DOHH2 (cell line): Measurements from ENCODE around the gene RAB31.

Experiments
- H3F3A ChIP-seq: fragments of 200-600 bp; sonication (generic), shearing (Covaris generic); 2 replicates; pipeline ENCODE4 v1.6.0; 2016; ENCODE audit warnings: antibody characterized with exemption, mild to moderate bottlenecking; ENCODE audit not compliant: control insufficient read depth, insufficient read depth
- H3K27ac ChIP-seq: fragments of 200-600 bp; sonication (generic); 2 replicates; pipeline ENCODE4 v1.5.1; 2014; ENCODE audit warnings: low read depth, mild to moderate bottlenecking, low read length, moderate library complexity
- H3K27me3 ChIP-seq: fragments of 200-600 bp; sonication (generic); 2 replicates; pipeline ENCODE4 v1.6.1; 2014; ENCODE audit warnings: mild to moderate bottlenecking, low read length, mixed read lengths; ENCODE audit not compliant: control insufficient read depth
- H3K36me3 ChIP-seq: fragments of 200-600 bp; sonication (generic); 2 replicates; pipeline ENCODE4 v1.6.1; 2014; ENCODE audit warnings: mild to moderate bottlenecking, low read length, moderate library complexity, mixed read lengths; ENCODE audit not compliant: control insufficient read depth
- H3K4me1 ChIP-seq: fragments of 200-600 bp; sonication (generic); 2 replicates; pipeline ENCODE4 v1.6.1; 2014; ENCODE audit warnings: mild to moderate bottlenecking, low read length, mixed read lengths; ENCODE audit not compliant: control insufficient read depth
- H3K4me2 ChIP-seq: fragments of 200-600 bp; sonication (generic); 2 replicates; pipeline ENCODE4 v1.6.0; 2014; ENCODE audit warnings: mild to moderate bottlenecking, low read length, moderate library complexity
- H3K4me3 ChIP-seq: fragments of 200-600 bp; sonication (generic); 2 replicates; pipeline ENCODE4 v1.5.1; 2014; ENCODE audit warnings: mild to moderate bottlenecking, low read length, mixed read lengths
- H3K79me2 ChIP-seq: fragments of 200-600 bp; sonication (generic); 2 replicates; pipeline ENCODE4 v1.6.1; 2014; ENCODE audit warnings: mild to moderate bottlenecking, low read length, mixed read lengths; ENCODE audit not compliant: control insufficient read depth
- H3K9me2 ChIP-seq: fragments of 200-600 bp; sonication (generic); replicated peaks from 2 replicates; pipeline ENCODE4 v1.6.1; 2014; ENCODE audit warnings: mild to moderate bottlenecking, low read length, mixed read lengths; ENCODE audit not compliant: control insufficient read depth
- H3K9me3 ChIP-seq: fragments of 200-600 bp; sonication (generic); 2 replicates; pipeline ENCODE4 v1.6.1; 2014; ENCODE audit warnings: antibody characterized with exemption, low read length, mixed read lengths; ENCODE audit not compliant: control insufficient read depth, insufficient read depth
- H4K20me1 ChIP-seq: fragments of 200-600 bp; sonication (generic); 2 replicates; pipeline ENCODE4 v1.6.0; 2014; ENCODE audit warnings: low read depth, mild to moderate bottlenecking, antibody characterized with exemption, low read length, moderate library complexity; ENCODE audit not compliant: control insufficient read depth, insufficient read depth
- EZH2phosphoT487 ChIP-seq: fragments of 200-600 bp; sonication (generic); IDR thresholded peaks from 2 replicates; pipeline ENCODE4 v1.6.1; 2017; ENCODE audit warnings: borderline replicate concordance, mild to moderate bottlenecking, antibody characterized with exemption, low read length, moderate library complexity, mixed read lengths
- TF ChIP-seq, protein P1 (sequence below): fragments of 200-600 bp; sonication (generic); IDR thresholded peaks from one replicate; pipeline ENCODE4 v1.5.1; 2014; ENCODE audit warnings: antibody characterized with exemption, mild to moderate bottlenecking, low read depth, low read length; ENCODE audit not compliant: poor library complexity, severe bottlenecking

RAB31 gene

DNA sequence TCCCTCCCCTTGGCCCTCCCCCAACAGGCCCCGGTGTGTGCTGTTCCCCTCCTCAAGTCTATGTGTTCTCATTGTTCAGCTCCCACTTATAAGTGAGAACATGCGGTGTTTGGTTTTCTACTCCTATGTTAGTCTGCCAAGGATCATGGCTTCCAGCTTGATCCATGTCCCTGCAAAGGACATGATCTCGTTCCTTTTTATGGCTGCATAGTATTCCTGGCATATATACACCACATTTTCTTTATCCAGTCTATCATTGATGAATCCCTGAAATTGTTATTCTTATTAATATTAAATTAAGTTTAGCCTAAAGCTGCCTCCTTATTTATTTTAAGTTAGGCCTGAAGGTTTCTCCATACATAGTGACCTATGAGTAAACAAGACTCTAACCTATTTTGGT, 18.8 kb upstream of the RAB31 start:
- no peaks in the 10 kb centered on the region for H3K36me3 ChIP-seq
- H3K4me1 ChIP-seq: no peaks in the 10 kb centered on the region

GRCh38 chr18:9690418-9691188, 17.5 kb upstream of the RAB31 start:
- H3K79me2 ChIP-seq: no peaks in the 10 kb centered on the region
- no peaks in the 10 kb centered on the region for H3F3A ChIP-seq
- no peak overlapping the region for H3K27ac ChIP-seq
- no peaks in the 10 kb centered on the region for H3K9me2 ChIP-seq
- H3K27me3 ChIP-seq: no peaks in the 10 kb centered on the region
- no peak for TF ChIP-seq EZH2phosphoT487
- TF ChIP-seq, protein P1, sequence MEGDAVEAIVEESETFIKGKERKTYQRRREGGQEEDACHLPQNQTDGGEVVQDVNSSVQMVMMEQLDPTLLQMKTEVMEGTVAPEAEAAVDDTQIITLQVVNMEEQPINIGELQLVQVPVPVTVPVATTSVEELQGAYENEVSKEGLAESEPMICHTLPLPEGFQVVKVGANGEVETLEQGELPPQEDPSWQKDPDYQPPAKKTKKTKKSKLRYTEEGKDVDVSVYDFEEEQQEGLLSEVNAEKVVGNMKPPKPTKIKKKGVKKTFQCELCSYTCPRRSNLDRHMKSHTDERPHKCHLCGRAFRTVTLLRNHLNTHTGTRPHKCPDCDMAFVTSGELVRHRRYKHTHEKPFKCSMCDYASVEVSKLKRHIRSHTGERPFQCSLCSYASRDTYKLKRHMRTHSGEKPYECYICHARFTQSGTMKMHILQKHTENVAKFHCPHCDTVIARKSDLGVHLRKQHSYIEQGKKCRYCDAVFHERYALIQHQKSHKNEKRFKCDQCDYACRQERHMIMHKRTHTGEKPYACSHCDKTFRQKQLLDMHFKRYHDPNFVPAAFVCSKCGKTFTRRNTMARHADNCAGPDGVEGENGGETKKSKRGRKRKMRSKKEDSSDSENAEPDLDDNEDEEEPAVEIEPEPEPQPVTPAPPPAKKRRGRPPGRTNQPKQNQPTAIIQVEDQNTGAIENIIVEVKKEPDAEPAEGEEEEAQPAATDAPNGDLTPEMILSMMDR: no peak
- no peaks in the 10 kb centered on the region for H4K20me1 ChIP-seq
- no peaks in the 10 kb centered on the region for H3K9me3 ChIP-seq
- no peaks in the 10 kb centered on the region for H3K36me3 ChIP-seq
- no peak overlapping the region for H3K4me2 ChIP-seq
- no peak overlapping the region for H3K4me3 ChIP-seq
- no peaks in the 10 kb centered on the region for H3K4me1 ChIP-seq

More for the DNA sequence above, 18.8 kb upstream of the RAB31 start:
- H3K9me3 ChIP-seq: no peaks in the 10 kb centered on the region
- no peak overlapping the region for H3K4me3 ChIP-seq
- no peaks in the 10 kb centered on the region for H3F3A ChIP-seq
- H3K79me2 ChIP-seq: no peaks in the 10 kb centered on the region
- H3K9me2 ChIP-seq: no peaks in the 10 kb centered on the region
- TF ChIP-seq EZH2phosphoT487: no peak
- TF ChIP-seq, protein P1: no peak
- H3K27me3 ChIP-seq: peaks cover 10% of the 10 kb centered on the region
- H3K27ac ChIP-seq: no peak overlapping the region
- no peaks in the 10 kb centered on the region for H4K20me1 ChIP-seq
- H3K4me2 ChIP-seq: no peak overlapping the region

GRCh38 chr18:9691235-9691634, 16.9 kb upstream of the RAB31 start:
- H3K4me1 ChIP-seq: no peaks in the 10 kb centered on the region
- H3K4me2 ChIP-seq: no peak overlapping the region
- H4K20me1 ChIP-seq: no peaks in the 10 kb centered on the region
- TF ChIP-seq EZH2phosphoT487: no peak
- TF ChIP-seq, protein P1: no peak
- H3K79me2 ChIP-seq: no peaks in the 10 kb centered on the region
- H3K9me2 ChIP-seq: no peaks in the 10 kb centered on the region
- H3K27ac ChIP-seq: no peak overlapping the region
- H3K36me3 ChIP-seq: no peaks in the 10 kb centered on the region
- no peaks in the 10 kb centered on the region for H3K9me3 ChIP-seq
- no peaks in the 10 kb centered on the region for H3F3A ChIP-seq
- no peaks in the 10 kb centered on the region for H3K27me3 ChIP-seq
- H3K4me3 ChIP-seq: no peak overlapping the region
